H1 (cell line): ENCODE results near the gene TANC1. TPM values are rescaled to one million over a fixed set of nuclear protein-coding genes. Genes with fewer than 3 reads are reported as not detected.

Experiments
- CTCF ChIA-PET: fragments of 300-600 bp; sonication (Branson Sonifier 250); formaldehyde crosslinking; loops from one replicate; lab custom pipeline; 2021; ENCODE audit not compliant: partially characterized antibody; lab: Charles Lee
- POLR2A ChIA-PET: fragments of 300-600 bp; sonication (Branson Sonifier 250); formaldehyde crosslinking; loops from one replicate; lab custom pipeline; 2021; ENCODE audit warnings: inconsistent platforms; ENCODE audit not compliant: partially characterized antibody; lab: Charles Lee
- DNase-seq, 2 experiments: peaks; one replicate each; pipeline versions ENCODE4 v3.0.0 to v3.0.0-alpha.2; 2010 to 2022; ENCODE audit warnings: low spot score in 2 of 2, low read depth in 1 of 2, mixed read lengths in 1 of 2
- FAIRE-seq: peaks from 2 replicates; lab custom pipeline; 2011; peaks lifted over from hg19 to GRCh38; lab: Jason Lieb, UNC
- H2AFZ ChIP-seq: 2 replicates; pipeline ENCODE4 v1.8.1; 2012; ENCODE audit warnings: low read length, inconsistent platforms
- H2AK5ac ChIP-seq: 2 replicates; pipeline ENCODE4 v1.6.1; 2013; ENCODE audit warnings: low read depth, low read length
- H2BK120ac ChIP-seq: replicated peaks from 2 replicates; pipeline ENCODE3; 2013; ENCODE audit warnings: low read depth, low read length, inconsistent platforms
- H2BK12ac ChIP-seq: 2 replicates; pipeline ENCODE4 v1.6.1; 2013; ENCODE audit warnings: low read depth, low read length
- H2BK15ac ChIP-seq: 2 replicates; pipeline ENCODE4 v1.6.1; 2013; ENCODE audit warnings: low read length
- H2BK20ac ChIP-seq: 2 replicates; pipeline ENCODE4 v1.6.1; 2013; ENCODE audit warnings: low read length
- H2BK5ac ChIP-seq: 2 replicates; pipeline ENCODE4 v1.6.1; 2013; ENCODE audit warnings: low read depth, low read length
- H3K14ac ChIP-seq: 2 replicates; pipeline ENCODE4 v1.6.1; 2013; ENCODE audit warnings: inconsistent platforms; ENCODE audit not compliant: insufficient read length
- H3K18ac ChIP-seq: 2 replicates; pipeline ENCODE4 v1.6.1; 2013; ENCODE audit warnings: low read length; ENCODE audit errors: extremely low read depth
- H3K23ac ChIP-seq: 2 replicates; pipeline ENCODE4 v1.6.1; 2013; ENCODE audit warnings: inconsistent platforms; ENCODE audit not compliant: insufficient read length
- H3K23me2 ChIP-seq: 2 replicates; pipeline ENCODE4 v1.6.1; 2013; ENCODE audit warnings: low read depth, low read length
- H3K27ac ChIP-seq: 2 replicates; pipeline ENCODE4 v1.6.1; 2011; ENCODE audit warnings: low read depth, low read length, inconsistent platforms
- H3K27me3 ChIP-seq, 4 experiments: replicated peaks in 1 of 4; 1 replicate in 1 of 4; 2 replicates in 3 of 4; pipeline versions ENCODE4 v1.6.1 to v1.8.1; 2011 to 2013; ENCODE audit warnings: low read length in 3 of 4, mild to moderate bottlenecking in 3 of 4, inconsistent platforms in 2 of 4, mixed read lengths in 2 of 4, moderate library complexity in 1 of 4; ENCODE audit not compliant: control insufficient read depth in 3 of 4, insufficient read depth in 3 of 4; ENCODE audit errors: extremely low read depth in 1 of 4
- H3K36me3 ChIP-seq, 4 experiments: 2 replicates each; pipeline versions ENCODE4 v1.6.1 to v1.8.1; 2011 to 2013; ENCODE audit warnings: mild to moderate bottlenecking in 4 of 4, low read length in 3 of 4, moderate library complexity in 2 of 4, control low read depth in 1 of 4, inconsistent platforms in 1 of 4; ENCODE audit not compliant: insufficient read depth in 4 of 4, control insufficient read depth in 2 of 4
- H3K4ac ChIP-seq: replicated peaks from 2 replicates; pipeline ENCODE3; 2013; ENCODE audit warnings: low read length, low read depth, mixed read lengths, inconsistent platforms; ENCODE audit not compliant: insufficient read length
- H3K4me1 ChIP-seq, 4 experiments: replicated peaks in 1 of 4; 1 replicate in 1 of 4; 2 replicates in 3 of 4; pipeline versions ENCODE4 v1.6.1 to v1.8.1; 2011 to 2013; ENCODE audit warnings: low read length in 3 of 4, inconsistent platforms in 2 of 4, mixed read lengths in 1 of 4; ENCODE audit not compliant: insufficient read depth in 4 of 4, control insufficient read depth in 3 of 4
- H3K4me2 ChIP-seq, 2 experiments: 2 replicates each; pipeline versions ENCODE4 v1.6.1 to v1.8.1; 2011 to 2013; ENCODE audit warnings: low read depth in 2 of 2, low read length in 2 of 2, control low read depth in 1 of 2, inconsistent platforms in 1 of 2, mild to moderate bottlenecking in 1 of 2; ENCODE audit not compliant: insufficient read depth in 1 of 2
- H3K4me3 ChIP-seq, 4 experiments: fragments of 200-600, 300-600 bp in 1 of 4; sonication (generic), shearing (Covaris generic), sonication (Bioruptor Twin) in 1 of 4; 2 replicates each; pipeline versions ENCODE4 v1.5.1 to v1.8.1; 2011 to 2016; ENCODE audit warnings: low read length in 4 of 4, low read depth in 3 of 4, control low read depth in 2 of 4, inconsistent platforms in 2 of 4, mild to moderate bottlenecking in 2 of 4, mixed read lengths in 1 of 4, moderate library complexity in 1 of 4; ENCODE audit not compliant: insufficient read depth in 2 of 4; ENCODE audit errors: extremely low read depth in 1 of 4
- H3K56ac ChIP-seq: replicated peaks from 2 replicates; pipeline ENCODE3; 2013; ENCODE audit warnings: low read depth, mild to moderate bottlenecking, mixed read lengths, low read length, inconsistent platforms; ENCODE audit not compliant: insufficient read length
- H3K79me1 ChIP-seq: 2 replicates; pipeline ENCODE4 v1.6.1; 2013; ENCODE audit warnings: low read depth, low read length, control low read depth
- H3K79me2 ChIP-seq, 2 experiments: 2 replicates each; pipeline versions ENCODE4 v1.6.1 to v1.8.1; 2012 to 2013; ENCODE audit warnings: low read length in 2 of 2, mild to moderate bottlenecking in 2 of 2, inconsistent platforms in 1 of 2; ENCODE audit not compliant: insufficient read depth in 2 of 2, control insufficient read depth in 1 of 2
- H3K9ac ChIP-seq, 4 experiments: replicated peaks in 1 of 4; 1 replicate in 1 of 4; 2 replicates in 3 of 4; pipeline versions ENCODE4 v1.6.1 to v1.8.1; 2011 to 2013; ENCODE audit warnings: low read depth in 3 of 4, low read length in 3 of 4, control low read depth in 2 of 4, mild to moderate bottlenecking in 2 of 4, moderate library complexity in 2 of 4, inconsistent platforms in 1 of 4; ENCODE audit errors: extremely low read depth in 1 of 4
- H3K9me3 ChIP-seq, 2 experiments: 2 replicates each; pipeline versions ENCODE4 v1.6.1 to v1.8.1; 2012 to 2013; ENCODE audit warnings: mild to moderate bottlenecking in 2 of 2, moderate library complexity in 2 of 2, control low read depth in 1 of 2, inconsistent platforms in 1 of 2, low read depth in 1 of 2, low read length in 1 of 2, mixed read lengths in 1 of 2; ENCODE audit not compliant: insufficient read depth in 2 of 2
- H4K20me1 ChIP-seq, 2 experiments: replicated peaks in 1 of 2; 2 replicates each; pipeline versions ENCODE3 to v1.8.1; 2011 to 2013; ENCODE audit warnings: inconsistent platforms in 2 of 2, low read length in 2 of 2, mild to moderate bottlenecking in 1 of 2; ENCODE audit not compliant: insufficient read depth in 2 of 2, control insufficient read depth in 1 of 2
- H4K5ac ChIP-seq: 2 replicates; pipeline ENCODE4 v1.6.1; 2013; ENCODE audit warnings: low read length, low read depth, mixed read lengths, inconsistent platforms; ENCODE audit not compliant: insufficient read length
- H4K8ac ChIP-seq: 2 replicates; pipeline ENCODE4 v1.8.0; 2013; ENCODE audit warnings: mild to moderate bottlenecking, moderate library complexity, low read length, inconsistent platforms; ENCODE audit not compliant: insufficient read depth; ENCODE audit errors: extremely low read depth
- H4K91ac ChIP-seq: replicated peaks from 2 replicates; pipeline ENCODE3; 2013; ENCODE audit warnings: low read length, mixed read lengths, inconsistent platforms; ENCODE audit not compliant: insufficient read length
- BCL11A ChIP-seq, 2 experiments: IDR thresholded peaks; one replicate each; pipeline ENCODE4 v1.6.1; 2011; ENCODE audit warnings: low read depth in 2 of 2, low read length in 2 of 2, mild to moderate bottlenecking in 2 of 2
- GABPA ChIP-seq: IDR thresholded peaks from 2 replicates; pipeline ENCODE4 v1.6.1; 2011; ENCODE audit warnings: mild to moderate bottlenecking, low read length, moderate library complexity, borderline replicate concordance; ENCODE audit not compliant: insufficient read depth
- GTF2F1 ChIP-seq: IDR thresholded peaks from 2 replicates; pipeline ENCODE4 v1.6.1; 2012; ENCODE audit warnings: low read depth, low read length, improper control_type of control experiment, borderline replicate concordance
- JUN ChIP-seq: IDR thresholded peaks from 2 replicates; pipeline ENCODE4 v1.6.1; 2011; ENCODE audit warnings: low read depth, mild to moderate bottlenecking, improper control_type of control experiment, low read length
- JUND ChIP-seq: IDR thresholded peaks from 2 replicates; pipeline ENCODE4 v1.6.1; 2011; ENCODE audit warnings: mild to moderate bottlenecking, improper control_type of control experiment, low read length
- NRF1 ChIP-seq: IDR thresholded peaks from 2 replicates; pipeline ENCODE4 v1.6.1; 2011; ENCODE audit warnings: mild to moderate bottlenecking, low read depth, low read length, improper control_type of control experiment
- RFX5 ChIP-seq: IDR thresholded peaks from 2 replicates; pipeline ENCODE4 v1.6.1; 2011; ENCODE audit warnings: low read depth, low read length, improper control_type of control experiment, borderline replicate concordance
- SIRT6 ChIP-seq: IDR thresholded peaks from one replicate; pipeline ENCODE4 v1.7.1; 2012; ENCODE audit warnings: low read length, inconsistent platforms
- YY1 ChIP-seq: IDR thresholded peaks from 2 replicates; pipeline ENCODE4 v1.6.1; 2011; ENCODE audit warnings: low read depth, mild to moderate bottlenecking, low read length
- WGBS, 2 experiments: shearing (Covaris generic) in 1 of 2; methylation state at CpG; one replicate each; pipeline versions ENCODE4 v1.1.6 to v1.1.7; 2013 to 2015; ENCODE audit warnings: low lambda C conversion rate in 2 of 2, mixed read lengths in 2 of 2, inconsistent platforms in 1 of 2, low coverage in 1 of 2, missing lambda C conversion rate in 1 of 2; ENCODE audit not compliant: insufficient replicate concordance in 2 of 2, insufficient coverage in 1 of 2, insufficient read length in 1 of 2; ENCODE audit errors: extremely low coverage in 1 of 2, missing lambda C conversion rate in 1 of 2; 5-methylcytosine and 5-hydroxymethylcytosine counted together
- polyA plus RNA-seq, 7 experiments: library from polyadenylated mRNA; depleted of rRNA in 3 of 7; stranded (reverse) in 5 of 7; unstranded in 2 of 7; fragments of >200 nt in 5 of 7; fragments of 200-250 nt in 2 of 7; gene quantifications; 1 replicate in 5 of 7; 2 replicates in 1 of 7; 4 replicates in 1 of 7; pipeline versions ENCODE4 v1.2.1 to v1.2.3, GENCODE V29; 2011 to 2013; ENCODE audit warnings: missing spikeins in 2 of 7, mixed read lengths in 2 of 7
- total RNA-seq: library from RNA; stranded (reverse); fragmentation: NEBNext Ultra II Directional; extraction: Animal tissue kit (Norgen Biotek cat#: 25700); gene quantifications from 2 replicates; pipeline ENCODE4 v1.2.1, GENCODE V29; 2021
- TF ChIP-seq, protein P1 (sequence below): IDR thresholded peaks from 2 replicates; pipeline ENCODE4 v1.6.1; 2011; ENCODE audit warnings: low read length, improper control_type of control experiment
- TF ChIP-seq, protein P2 (sequence below), 3 experiments: IDR thresholded peaks; 1 replicate in 2 of 3; 2 replicates in 1 of 3; pipeline versions ENCODE4 v1.5.1 to v1.6.1; 2011; ENCODE audit warnings: low read length in 3 of 3, mild to moderate bottlenecking in 3 of 3, inconsistent platforms in 2 of 3, low read depth in 1 of 3, moderate library complexity in 1 of 3; ENCODE audit not compliant: insufficient read depth in 1 of 3; ENCODE audit errors: control extremely low read depth in 1 of 3

The TANC1 gene
- total and polyA plus RNA-seq, 2 of the 8 experiments (the other 6 are each of a cell fraction or from before 2014, with no cell fraction given) = 4.1 to 7.6 TPM

DNA sequence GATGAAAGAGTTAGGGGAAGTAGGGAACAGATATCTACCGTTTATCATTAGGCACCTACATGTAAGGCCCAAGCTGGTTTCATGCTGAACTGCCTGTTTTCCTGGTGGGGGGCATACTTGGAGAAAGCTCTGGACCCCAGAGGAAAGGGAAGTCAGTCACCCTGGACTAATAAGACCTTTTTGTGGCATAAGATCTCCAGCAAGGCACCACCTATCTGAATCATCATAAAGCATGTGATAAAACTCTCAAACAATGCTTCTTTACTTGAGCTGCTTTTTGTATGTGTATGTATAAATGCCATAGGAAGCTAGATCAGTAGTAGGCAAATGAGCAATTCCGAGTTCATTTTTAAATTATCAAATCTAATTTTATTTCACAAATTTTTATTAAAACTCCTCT, 104.8 kb downstream of the TANC1 start:
- H3K79me2 ChIP-seq = no peaks in the 10 kb centered on the region
- no peak overlapping the region for H3K4ac ChIP-seq
- H2AFZ ChIP-seq = no peak overlapping the region
- H2BK12ac ChIP-seq = no peak overlapping the region
- no peaks in the 10 kb centered on the region for H3K79me1 ChIP-seq
- H3K27ac ChIP-seq = no peak overlapping the region
- H4K8ac ChIP-seq = no peak overlapping the region
- no peaks in the 10 kb centered on the region for H3K9me3 ChIP-seq
- no peaks in the 10 kb centered on the region for H3K23me2 ChIP-seq
- H3K9ac ChIP-seq = no peak overlapping the region
- no peak for DNase-seq
- H2BK5ac ChIP-seq = no peak overlapping the region
- no peak overlapping the region for H2BK20ac ChIP-seq
- no peak overlapping the region for H3K14ac ChIP-seq
- H2BK120ac ChIP-seq = no peak overlapping the region
- no peak overlapping the region for H4K5ac ChIP-seq
- H3K4me1 ChIP-seq = no peaks in the 10 kb centered on the region
- 83% methylated on average over 2 of the region's 2 CpGs; no CpG with 5 or more reads in 1 of the 2 experiments for WGBS, 2 experiments
- no peaks in the 10 kb centered on the region for H3K36me3 ChIP-seq
- POLR2A ChIA-PET = interaction anchor here (0.7 to 1.2 kb wide), 2 partner anchors 9 to 73 kb away, joined by 3 to 5 read pairs; no protein-coding TSS in a partner anchor
- H3K18ac ChIP-seq = no peak overlapping the region
- H3K27me3 ChIP-seq = no peaks in the 10 kb centered on the region
- CTCF ChIA-PET = interaction anchor here (0.6 to 2.0 kb wide), 5 partner anchors 18 to 446 kb away, joined by 3 to 7 read pairs (median 3); no protein-coding TSS in a partner anchor
- no peak overlapping the region for H4K91ac ChIP-seq
- H3K4me3 ChIP-seq = no peak overlapping the region
- no peaks in the 10 kb centered on the region for H4K20me1 ChIP-seq
- H2AK5ac ChIP-seq = no peak overlapping the region
- H3K23ac ChIP-seq = no peak overlapping the region
- no peak for FAIRE-seq
- H2BK15ac ChIP-seq = no peak overlapping the region
- H3K4me2 ChIP-seq = no peak overlapping the region
- no peak overlapping the region for H3K56ac ChIP-seq
- no peak for TF ChIP-seq BCL11A (IDR thresholded peaks at IDR 0.05; ENCODE audit: low read depth in 2 of 2, low read length in 2 of 2)
- no peak for TF ChIP-seq GABPA
- TF ChIP-seq NRF1 = no peak
- no peak for TF ChIP-seq JUND
- TF ChIP-seq RFX5 = no peak
- TF ChIP-seq, protein P1, sequence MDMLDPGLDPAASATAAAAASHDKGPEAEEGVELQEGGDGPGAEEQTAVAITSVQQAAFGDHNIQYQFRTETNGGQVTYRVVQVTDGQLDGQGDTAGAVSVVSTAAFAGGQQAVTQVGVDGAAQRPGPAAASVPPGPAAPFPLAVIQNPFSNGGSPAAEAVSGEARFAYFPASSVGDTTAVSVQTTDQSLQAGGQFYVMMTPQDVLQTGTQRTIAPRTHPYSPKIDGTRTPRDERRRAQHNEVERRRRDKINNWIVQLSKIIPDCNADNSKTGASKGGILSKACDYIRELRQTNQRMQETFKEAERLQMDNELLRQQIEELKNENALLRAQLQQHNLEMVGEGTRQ = no peak
- TF ChIP-seq, protein P2, sequence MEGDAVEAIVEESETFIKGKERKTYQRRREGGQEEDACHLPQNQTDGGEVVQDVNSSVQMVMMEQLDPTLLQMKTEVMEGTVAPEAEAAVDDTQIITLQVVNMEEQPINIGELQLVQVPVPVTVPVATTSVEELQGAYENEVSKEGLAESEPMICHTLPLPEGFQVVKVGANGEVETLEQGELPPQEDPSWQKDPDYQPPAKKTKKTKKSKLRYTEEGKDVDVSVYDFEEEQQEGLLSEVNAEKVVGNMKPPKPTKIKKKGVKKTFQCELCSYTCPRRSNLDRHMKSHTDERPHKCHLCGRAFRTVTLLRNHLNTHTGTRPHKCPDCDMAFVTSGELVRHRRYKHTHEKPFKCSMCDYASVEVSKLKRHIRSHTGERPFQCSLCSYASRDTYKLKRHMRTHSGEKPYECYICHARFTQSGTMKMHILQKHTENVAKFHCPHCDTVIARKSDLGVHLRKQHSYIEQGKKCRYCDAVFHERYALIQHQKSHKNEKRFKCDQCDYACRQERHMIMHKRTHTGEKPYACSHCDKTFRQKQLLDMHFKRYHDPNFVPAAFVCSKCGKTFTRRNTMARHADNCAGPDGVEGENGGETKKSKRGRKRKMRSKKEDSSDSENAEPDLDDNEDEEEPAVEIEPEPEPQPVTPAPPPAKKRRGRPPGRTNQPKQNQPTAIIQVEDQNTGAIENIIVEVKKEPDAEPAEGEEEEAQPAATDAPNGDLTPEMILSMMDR (IDR thresholded peaks at IDR 0.05; ENCODE audit: control extremely low read depth in 1 of 3, insufficient read depth in 1 of 3, low read depth in 1 of 3, low read length in 3 of 3) = no peak
- TF ChIP-seq YY1 = no peak
- TF ChIP-seq SIRT6 = no peak
- TF ChIP-seq GTF2F1 = no peak
- no peak for TF ChIP-seq JUN
